ENCODE measurements around the gene TMEM259.

Gene TMEM259

GRCh38 chr19:1017906-1018305 is 3.0 kb downstream of the TMEM259 start:
- DNase-seq: no peak

- DNase-seq: no peak
Measured at GRCh38 chr19:1017115-1017905, 3.6 kb downstream of the TMEM259 start.

DNA sequence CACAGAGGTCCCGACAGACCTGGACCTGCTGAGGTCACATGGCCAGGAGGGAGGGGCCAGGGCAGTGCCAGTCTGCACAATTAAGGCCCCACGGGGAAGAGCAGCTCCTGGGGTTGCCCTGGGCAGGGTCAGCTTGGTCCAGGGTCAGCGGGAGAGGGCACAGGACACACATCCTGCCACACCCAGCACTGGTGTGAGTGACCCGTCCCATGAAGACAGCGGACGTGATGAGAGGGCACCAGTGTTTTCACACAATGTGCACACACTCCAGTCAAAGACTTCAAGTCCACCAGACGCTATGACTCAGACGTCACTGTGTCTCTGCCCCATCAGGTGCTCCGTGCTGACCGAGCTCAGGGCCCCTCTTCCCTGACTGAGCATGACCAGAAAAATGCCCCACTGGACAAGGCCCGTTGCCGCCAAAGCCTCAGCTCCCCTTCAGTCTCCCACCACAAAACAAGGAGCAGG is 4.2 kb downstream of the TMEM259 start:
- DNase-seq: peak in 4 of 51 donors; percentile 13 to 53 (median 22)

DNA sequence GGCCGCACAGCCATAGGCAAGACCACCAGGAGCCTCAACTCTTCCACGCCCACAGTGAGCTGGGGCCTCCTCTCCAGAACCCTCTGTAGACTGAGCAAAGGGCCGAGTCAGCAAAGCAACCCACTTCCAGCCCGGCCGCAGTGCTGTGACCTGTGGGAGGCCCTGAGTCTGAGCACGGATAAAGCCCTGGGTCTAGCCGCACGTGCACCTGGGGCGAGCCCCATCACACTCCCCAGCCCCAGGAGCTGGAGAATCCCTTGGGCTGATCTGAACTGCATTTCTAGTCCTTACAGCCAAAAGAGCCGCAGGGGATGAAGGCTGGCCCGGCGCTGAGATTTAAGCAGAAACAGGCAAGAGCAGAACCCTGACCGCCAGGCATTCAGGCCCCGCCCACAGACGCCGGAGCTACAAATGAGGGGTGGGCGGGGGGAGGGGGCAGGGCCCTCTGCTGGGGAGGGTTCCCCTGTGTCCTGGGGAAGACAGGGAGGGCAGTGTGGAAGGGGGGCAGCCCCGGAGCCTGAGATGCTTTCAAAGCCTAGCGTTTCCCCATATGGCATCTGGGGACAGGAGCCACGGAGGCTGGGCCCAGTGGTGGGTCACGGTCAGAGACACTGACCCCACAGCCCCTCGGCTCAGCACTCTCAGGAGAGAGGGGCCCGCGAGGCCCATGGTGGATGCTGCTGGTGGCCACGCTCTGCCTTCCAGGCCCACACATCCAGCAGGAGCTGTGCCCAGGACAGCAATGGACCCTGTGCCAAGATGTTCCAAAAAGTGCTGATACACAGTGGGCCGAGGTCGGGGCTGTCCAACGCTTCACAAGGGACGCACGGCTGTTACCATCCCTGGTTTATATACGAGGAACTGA is 4.9 kb downstream of the TMEM259 start:
- no peak for DNase-seq

DNA sequence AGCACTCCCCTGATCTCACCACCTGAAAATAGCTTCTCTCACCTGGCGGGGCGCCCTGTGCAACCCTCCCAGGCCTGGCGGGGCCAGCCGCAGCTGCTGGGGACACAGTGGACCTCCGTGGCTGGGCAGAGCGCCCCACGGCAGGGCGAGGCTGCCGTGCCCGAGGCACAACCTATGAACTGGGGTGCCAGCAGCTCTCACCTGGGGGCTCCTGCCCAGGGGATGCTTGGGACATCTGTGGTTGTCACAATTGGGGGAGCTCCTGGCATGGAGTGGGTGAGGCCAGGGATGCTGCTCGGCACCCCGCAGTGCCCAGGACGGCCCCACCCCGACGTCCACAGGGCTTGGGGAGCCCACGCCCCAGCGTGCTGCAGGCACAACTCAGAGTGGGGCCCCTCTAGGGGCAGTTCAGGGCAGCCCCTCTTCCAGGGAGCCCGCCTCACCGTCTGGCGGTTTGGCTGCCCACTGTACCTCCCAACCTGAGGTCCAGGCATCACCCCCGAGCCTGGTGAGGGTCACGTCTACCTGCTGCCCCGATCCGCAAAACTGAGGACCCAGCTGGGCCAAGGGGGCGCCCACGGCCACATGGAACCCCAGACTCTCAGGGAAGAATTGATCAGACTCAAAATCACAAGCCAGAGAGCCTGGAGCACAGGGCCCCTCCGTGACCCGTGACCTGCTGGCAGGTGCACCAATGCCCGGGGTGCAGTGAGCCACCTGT is 5.7 kb downstream of the TMEM259 start:
- no peak for DNase-seq

- no peak for DNase-seq
Measured at GRCh38 chr19:1014161-1015060, 6.5 kb downstream of the TMEM259 start.

GRCh38 chr19:1013218-1013617 is 7.7 kb downstream of the TMEM259 start:
- DNase-seq: no peak

DNA sequence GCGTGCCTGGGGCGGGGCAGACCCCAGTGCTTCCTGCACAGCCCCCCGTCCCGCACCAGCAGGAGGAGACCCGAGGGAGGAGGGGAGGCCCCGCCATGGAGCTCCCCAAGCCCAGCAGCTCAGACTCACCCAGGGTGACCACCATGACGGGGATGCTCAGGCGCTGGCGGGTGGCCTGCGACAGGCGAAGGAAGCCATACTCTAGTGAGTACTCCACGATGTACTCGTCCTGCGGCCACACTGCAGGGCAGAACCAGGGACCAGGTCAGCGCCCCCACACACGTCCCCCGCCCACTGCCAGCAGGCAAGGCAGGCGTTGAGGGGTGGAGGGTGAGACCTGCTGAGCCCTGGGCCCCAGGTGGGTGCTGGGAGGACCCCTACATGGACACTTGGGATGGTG is 8.6 kb downstream of the TMEM259 start:
- no peak for DNase-seq

DNA sequence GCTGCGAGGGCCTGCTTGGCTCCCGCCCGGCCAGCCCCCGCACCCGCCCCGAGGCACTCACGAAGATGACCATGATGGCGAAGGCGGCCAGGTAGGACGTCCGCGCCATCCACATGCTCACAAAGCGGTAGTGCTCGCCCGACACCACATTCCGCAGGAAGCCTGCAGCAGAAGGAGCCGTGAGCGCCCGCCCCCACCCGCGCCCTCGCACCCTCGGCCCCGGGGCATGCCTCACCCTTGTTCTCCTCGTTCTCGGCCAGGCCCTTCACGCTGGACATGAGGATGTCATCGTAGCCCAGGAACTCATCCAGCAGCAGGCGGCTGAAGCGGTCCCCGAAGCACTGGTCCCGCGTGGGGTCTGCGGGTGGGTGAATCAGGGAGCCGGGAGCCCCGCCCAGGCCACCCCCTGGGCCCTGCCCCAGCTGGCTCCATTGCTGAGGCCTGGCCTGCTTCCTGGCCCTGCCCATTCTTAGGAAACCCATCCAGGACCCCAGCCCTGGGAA is 9.0 kb downstream of the TMEM259 start:
- DNase-seq: no peak

DNA sequence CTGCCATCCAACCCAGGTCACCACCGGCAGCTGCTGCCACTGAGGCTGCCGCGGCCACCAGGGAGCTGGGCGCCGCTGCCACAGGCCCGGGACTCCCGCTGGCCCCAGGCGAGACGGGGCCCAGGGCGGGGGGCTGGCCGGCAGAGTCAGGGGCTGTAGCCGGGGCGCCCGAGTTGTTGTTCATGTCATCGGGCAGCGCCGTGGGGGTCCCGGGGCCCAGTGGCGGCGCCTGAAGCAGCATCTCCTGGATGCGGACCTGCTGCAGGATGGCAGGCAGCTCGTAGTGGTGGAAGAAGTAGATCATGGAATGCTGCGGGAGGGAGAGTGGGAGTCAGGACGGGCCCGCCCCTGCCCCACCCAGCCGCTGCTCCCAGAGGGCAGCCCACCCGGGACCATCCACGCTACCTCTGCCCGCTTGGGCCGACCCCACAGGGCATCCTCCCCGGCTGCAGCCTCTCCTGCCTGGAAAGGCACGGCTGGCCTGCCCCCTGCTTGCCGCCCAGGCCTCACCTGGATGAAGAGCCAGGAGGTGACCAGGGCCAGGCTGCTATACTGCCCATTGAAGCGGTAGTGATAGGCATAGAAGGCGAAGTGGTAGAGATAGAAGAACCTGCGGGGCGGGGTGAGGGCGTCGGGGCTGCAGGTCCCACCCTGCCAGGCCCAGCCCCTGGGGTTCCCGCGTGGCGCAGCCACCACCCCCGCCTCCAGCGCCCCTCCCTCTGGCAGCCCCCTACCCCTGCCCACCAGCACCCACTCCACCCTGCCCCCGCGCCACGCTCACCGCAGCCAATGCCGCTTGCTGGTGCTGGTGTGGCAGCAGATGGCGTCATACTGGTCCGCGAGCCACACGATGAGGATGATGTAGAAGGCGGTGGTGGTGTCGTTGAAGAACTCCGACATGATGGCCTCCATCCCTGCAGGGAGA is 10.1 kb downstream of the TMEM259 start:
- no peak for DNase-seq

GRCh38 chr19:1009981-1010538 is 10.9 kb downstream of the TMEM259 start:
- no peak for DNase-seq

DNA sequence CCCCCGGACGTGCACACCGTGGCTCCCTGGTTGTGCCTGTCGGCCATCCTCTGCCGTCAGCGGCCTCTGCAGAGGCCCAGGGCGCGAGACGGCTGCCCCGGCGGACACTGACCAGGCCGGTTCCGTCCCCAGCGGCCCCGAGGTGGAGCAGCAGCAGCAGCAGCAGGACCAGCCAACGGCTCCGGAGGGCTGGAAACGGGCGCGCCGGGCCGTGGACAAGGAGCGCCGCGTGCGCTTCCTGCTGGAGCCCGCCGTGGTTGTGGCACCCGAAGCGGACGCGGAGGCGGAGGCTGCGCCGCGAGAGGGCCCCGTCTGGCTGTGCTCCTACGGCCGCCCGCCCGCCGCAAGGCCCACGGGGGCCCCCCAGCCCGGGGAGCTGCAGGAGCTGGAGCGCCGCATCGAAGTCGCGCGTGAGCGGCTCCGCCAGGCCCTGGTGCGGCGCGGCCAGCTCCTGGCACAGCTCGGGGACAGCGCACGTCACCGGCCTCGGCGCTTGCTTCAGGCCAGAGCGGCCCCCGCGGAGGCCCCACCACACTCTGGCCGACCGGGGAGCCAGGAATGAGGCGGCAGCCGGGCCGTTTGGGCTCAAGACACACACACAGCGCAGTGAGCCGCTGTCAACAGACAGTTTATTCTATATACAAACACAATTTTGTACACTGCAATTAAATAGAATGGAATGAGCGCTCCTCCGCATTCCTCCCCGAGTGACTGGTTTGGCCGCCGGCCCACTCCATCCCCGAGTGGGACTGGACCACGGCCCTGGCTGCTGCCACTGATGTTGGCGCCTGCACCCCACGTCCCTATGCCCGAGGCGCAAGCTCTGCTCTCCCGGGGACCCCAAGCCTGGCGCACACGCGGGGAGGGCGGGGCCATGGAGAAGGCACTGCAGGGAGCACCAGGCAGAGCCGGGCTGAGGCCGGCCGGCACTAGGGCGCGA is 11.6 kb downstream of the TMEM259 start:
- no peak for DNase-seq

DNA sequence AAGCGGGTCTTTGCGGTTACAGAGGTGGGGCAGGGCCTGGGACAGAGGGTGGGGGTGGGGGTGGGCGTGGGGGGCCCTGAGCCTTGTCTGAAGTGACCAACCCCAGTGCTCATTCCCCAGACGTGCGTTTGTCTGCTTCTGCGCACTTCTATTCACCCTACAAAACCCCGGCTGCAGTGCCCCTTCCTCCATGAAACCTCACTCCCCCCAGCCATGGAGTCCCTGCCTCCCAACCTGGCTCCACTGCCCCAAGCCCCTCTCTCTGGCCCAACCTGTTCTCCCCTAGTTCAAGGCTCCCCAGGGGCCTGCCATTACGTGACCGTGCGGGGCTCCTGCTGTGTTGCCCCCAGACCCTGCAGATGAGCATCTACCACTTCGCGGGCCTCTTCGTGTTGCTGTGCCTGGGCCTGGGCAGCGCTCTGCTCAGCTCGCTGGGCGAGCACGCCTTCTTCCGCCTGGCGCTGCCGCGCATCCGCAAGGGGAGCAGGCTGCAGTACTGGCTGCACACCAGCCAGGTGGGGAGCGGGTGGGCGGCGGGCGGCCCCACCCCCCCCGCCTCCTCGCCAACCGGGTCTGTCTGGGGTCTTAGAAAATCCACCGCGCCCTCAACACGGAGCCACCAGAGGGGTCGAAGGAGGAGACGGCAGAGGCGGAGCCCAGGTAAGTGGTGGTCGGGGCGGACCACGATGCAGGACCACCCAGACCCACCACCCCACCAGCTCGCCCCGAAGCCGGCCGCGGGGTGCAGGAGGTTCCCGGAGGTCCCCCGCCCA is 12.5 kb downstream of the TMEM259 start:
- no peak for DNase-seq

- DNase-seq: no peak
Measured at GRCh38 chr19:1007399-1008251, 13.3 kb downstream of the TMEM259 start.

DNA sequence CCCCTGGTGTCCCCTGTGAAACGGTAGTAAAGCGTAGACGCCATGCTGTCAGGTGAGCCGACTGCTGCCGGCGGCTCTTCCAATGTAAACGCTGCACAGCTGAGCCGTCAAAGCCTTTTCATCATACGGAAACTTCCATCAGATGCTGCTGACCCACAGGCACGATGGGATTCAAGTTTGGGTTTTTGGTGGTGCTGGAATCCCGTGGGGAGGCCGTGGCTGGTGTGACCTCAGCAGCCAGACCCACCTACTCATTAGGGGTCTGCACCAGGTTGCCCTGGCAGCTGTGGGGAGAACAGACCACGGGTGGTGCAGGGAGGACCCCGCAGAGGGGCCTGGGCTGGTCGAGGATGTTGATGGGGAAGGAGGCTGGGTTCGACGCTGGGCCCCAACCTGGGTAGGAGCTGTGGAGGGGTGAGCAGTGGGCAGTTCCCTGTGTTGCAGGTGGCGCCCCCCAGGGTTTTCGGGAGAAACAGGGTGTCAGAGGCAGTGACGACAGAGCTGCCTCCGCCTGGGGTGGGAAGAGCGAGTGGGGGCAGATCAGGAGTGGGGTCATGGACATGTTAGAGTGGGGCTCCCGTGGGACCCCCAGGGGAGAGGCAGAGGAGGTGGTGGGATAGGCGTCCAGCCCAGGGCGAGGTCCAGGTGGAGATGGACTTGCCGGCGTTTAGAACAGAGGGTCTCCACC is 14.1 kb downstream of the TMEM259 start:
- DNase-seq: no peak
